GM10248 (cell line): Measurements from ENCODE around the gene ZNF33B.

ENCODE experiments used
- CTCF ChIA-PET: fragments of 300-600 bp; sonication (Branson Sonifier 250); formaldehyde crosslinking; extraction: SDS; loops from one replicate; lab custom pipeline; 2021; ENCODE audit warnings: antibody characterized with exemption; lab: Yijun Ruan, JAX
- POLR2A ChIA-PET: fragments of 350-650 bp; sonication (Branson Sonifier 250); formaldehyde crosslinking; extraction: SDS; loops from one replicate; lab custom pipeline; 2020; ENCODE audit warnings: antibody characterized with exemption; lab: Yijun Ruan, JAX
- DNase-seq: peaks from one replicate; pipeline ENCODE4 v3.0.0; 2012; ENCODE audit errors: extremely low spot score
- CTCF ChIP-seq: IDR thresholded peaks from 2 replicates; pipeline ENCODE4 v1.5.1; 2012; ENCODE audit warnings: mild to moderate bottlenecking, low read depth; ENCODE audit errors: extremely low read depth, missing control alignments, control extremely low read depth

ZNF33B gene

GRCh38 chr10:42638821-42639270 is 476 bp upstream of the ZNF33B start:
- no peak for TF ChIP-seq CTCF
- CTCF ChIA-PET = no interaction called here

GRCh38 chr10:42637648-42638054 is 719 bp downstream of the ZNF33B start:
- POLR2A ChIA-PET = no interaction called here
- no peak for DNase-seq
- CTCF ChIA-PET = no interaction called here
- no peak for TF ChIP-seq CTCF

More at GRCh38 chr10:42638821-42639270, 476 bp upstream of the ZNF33B start:
- DNase-seq = no peak
- POLR2A ChIA-PET = no interaction called here

GRCh38 chr10:42637142-42637541 is 1.2 kb downstream of the ZNF33B start:
- CTCF ChIA-PET = no interaction called here
- no peak for TF ChIP-seq CTCF
- POLR2A ChIA-PET = no interaction called here
- no peak for DNase-seq

GRCh38 chr10:42635098-42635497 is 3.3 kb downstream of the ZNF33B start:
- CTCF ChIA-PET = no interaction called here
- DNase-seq = no peak
- POLR2A ChIA-PET = no interaction called here
- no peak for TF ChIP-seq CTCF

GRCh38 chr10:42632564-42632963 is 5.8 kb downstream of the ZNF33B start:
- TF ChIP-seq CTCF = no peak
- no peak for DNase-seq
- ChIA-PET POLR2A (no interaction called here), CTCF (no interaction called here)

- no peak for TF ChIP-seq CTCF
- no peak for DNase-seq
- POLR2A ChIA-PET = no interaction called here
- CTCF ChIA-PET = no interaction called here
Observed at GRCh38 chr10:42630537-42631134, 7.7 kb downstream of the ZNF33B start.

- DNase-seq = no peak
- ChIA-PET POLR2A (interaction anchor here (0.7 kb wide), 1 partner anchor 788 kb away, joined by 3 read pairs; no protein-coding TSS in a partner anchor), CTCF (no interaction called here)
- TF ChIP-seq CTCF = no peak
Observed at GRCh38 chr10:42623929-42624328, 14.4 kb downstream of the ZNF33B start.
